HCT116 (cell line): ENCODE data around the gene ELOVL4. TPM values are rescaled to one million over a fixed set of nuclear protein-coding genes. Genes with fewer than 3 reads are reported as not detected.

Source experiments
- ATAC-seq: fragments of 200-7000 bp; cut with Tn5 transposase; 2 replicates; pipeline ENCODE4 v1.9.1; 2020; ENCODE audit warnings: mild to moderate bottlenecking, moderate library complexity
- BruUV-seq: library from RNA; stranded (reverse); fragments of 400-500 nt; replicated peaks from 2 replicates; lab custom pipeline; 2021; lab: Mats Ljungman, UMichigan
- CTCF ChIA-PET: fragments of 300-600 bp; sonication (Branson Sonifier 250); formaldehyde crosslinking; loops from one replicate; lab custom pipeline; 2021; ENCODE audit warnings: antibody characterized with exemption; lab: Charles Lee
- POLR2A ChIA-PET: fragments of 300-600, 350-600 bp; sonication (Branson Sonifier 250); formaldehyde crosslinking; loops from one replicate; lab custom pipeline; 2021; ENCODE audit warnings: antibody characterized with exemption; lab: Charles Lee
- RAD21 ChIA-PET, 2 experiments: fragments of 300-600 bp; sonication (Branson Sonifier 250); formaldehyde crosslinking; loops; one replicate each; lab custom pipeline; 2023; ENCODE audit warnings: low total read pairs in 2 of 2; ENCODE audit not compliant: uncharacterized antibody in 2 of 2, unreplicated experiment in 2 of 2, low non-redundant PET in 1 of 2; lab: Charles Lee
- DNase-seq: peaks from one replicate; pipeline ENCODE4 v3.0.0-alpha.2; 2010; ENCODE audit warnings: low read depth, low spot score
- H2AFZ ChIP-seq: fragments of 200-600 bp; shearing (Covaris generic), sonication (generic); 2 replicates; pipeline ENCODE4 v1.6.1; 2017; ENCODE audit warnings: low read depth, mixed run types, mixed read lengths, antibody characterized with exemption, low read length; ENCODE audit not compliant: poor library complexity, severe bottlenecking
- H3K27ac ChIP-seq: 2 replicates; pipeline ENCODE4 v1.5.1; 2012; ENCODE audit warnings: low read depth, low read length
- H3K27me3 ChIP-seq: fragments of 200-600 bp; sonication (generic); 2 replicates; pipeline ENCODE4 v1.6.1; 2016; ENCODE audit warnings: mixed run types, low read length, mixed read lengths; ENCODE audit not compliant: insufficient read depth
- H3K36me3 ChIP-seq, 2 experiments: fragments of 200-500 bp in 1 of 2; fragments of 200-600 bp in 1 of 2; sonication (Bioruptor generic) in 1 of 2; sonication (generic) in 1 of 2; 2 replicates each; pipeline versions ENCODE4 v1.5.1 to v1.6.1; 2014 to 2016; ENCODE audit warnings: low read length in 2 of 2, inconsistent platforms in 1 of 2, mixed read lengths in 1 of 2, mixed run types in 1 of 2; ENCODE audit not compliant: insufficient read depth in 2 of 2, control insufficient read depth in 1 of 2
- H3K4me1 ChIP-seq, 2 experiments: fragments of 200-600 bp in 1 of 2; sonication (generic) in 1 of 2; 2 replicates each; pipeline versions ENCODE4 v1.5.1 to v1.6.1; 2012 to 2017; ENCODE audit warnings: low read length in 2 of 2, inconsistent platforms in 1 of 2, mild to moderate bottlenecking in 1 of 2, mixed read lengths in 1 of 2, mixed run types in 1 of 2, moderate library complexity in 1 of 2; ENCODE audit not compliant: insufficient read depth in 2 of 2, control insufficient read depth in 1 of 2
- H3K4me2 ChIP-seq: fragments of 200-600 bp; sonication (generic); 2 replicates; pipeline ENCODE4 v1.6.1; 2017; ENCODE audit warnings: mixed run types, low read length, mixed read lengths
- H3K4me3 ChIP-seq, 2 experiments: fragments of 200-600 bp in 1 of 2; sonication (generic) in 1 of 2; replicated peaks in 1 of 2; 2 replicates each; pipeline ENCODE4 v1.5.1; 2011 to 2016; ENCODE audit warnings: low read length in 2 of 2, control low read depth in 1 of 2, low read depth in 1 of 2, mild to moderate bottlenecking in 1 of 2, mixed read lengths in 1 of 2, mixed run types in 1 of 2
- H3K79me2 ChIP-seq: fragments of 200-600 bp; sonication (generic); 2 replicates; pipeline ENCODE4 v1.6.1; 2017; ENCODE audit warnings: mild to moderate bottlenecking, mixed run types, low read length, moderate library complexity, mixed read lengths; ENCODE audit not compliant: insufficient read depth
- H3K9ac ChIP-seq: fragments of 200-600 bp; sonication (generic); 2 replicates; pipeline ENCODE4 v1.6.1; 2016; ENCODE audit warnings: low read length, mixed read lengths
- H3K9me2 ChIP-seq: fragments of 200-600 bp; sonication (generic), shearing (Covaris generic); 2 replicates; pipeline ENCODE4 v1.6.1; 2017; ENCODE audit warnings: mixed run types, mild to moderate bottlenecking, moderate library complexity; ENCODE audit not compliant: insufficient read depth
- H3K9me3 ChIP-seq, 2 experiments: fragments of 200-500 bp in 1 of 2; fragments of 200-600 bp in 1 of 2; sonication (Bioruptor generic) in 1 of 2; sonication (generic) in 1 of 2; 2 replicates each; pipeline ENCODE4 v1.6.1; 2014 to 2017; ENCODE audit warnings: low read length in 2 of 2, mixed read lengths in 2 of 2, inconsistent platforms in 1 of 2, low read depth in 1 of 2, mild to moderate bottlenecking in 1 of 2, mixed run types in 1 of 2, moderate library complexity in 1 of 2; ENCODE audit not compliant: control insufficient read depth in 1 of 2, insufficient read depth in 1 of 2
- H4K20me1 ChIP-seq: fragments of 200-600 bp; sonication (generic), shearing (Covaris generic); 2 replicates; pipeline ENCODE4 v1.6.1; 2017; ENCODE audit warnings: mixed run types, mild to moderate bottlenecking, moderate library complexity; ENCODE audit not compliant: insufficient read depth
- ATF3 ChIP-seq: IDR thresholded peaks from 2 replicates; pipeline ENCODE4 v1.6.1; 2012
- CBX3 ChIP-seq: IDR thresholded peaks from 2 replicates; pipeline ENCODE4 v1.6.1; 2012; ENCODE audit warnings: low read depth
- CEBPB ChIP-seq: IDR thresholded peaks from 2 replicates; pipeline ENCODE4 v1.6.1; 2012; ENCODE audit warnings: low read depth
- EGR1 ChIP-seq: IDR thresholded peaks from 2 replicates; pipeline ENCODE4 v1.6.1; 2012; ENCODE audit warnings: low read depth
- ELF1 ChIP-seq: IDR thresholded peaks from 2 replicates; pipeline ENCODE4 v1.6.1; 2012; ENCODE audit warnings: low read depth, borderline replicate concordance
- EZH2 ChIP-seq: fragments of 200-600 bp; sonication (generic); IDR thresholded peaks from 2 replicates; pipeline ENCODE4 v1.6.1; 2017; ENCODE audit warnings: antibody characterized with exemption, mixed run types
- FOSL1 ChIP-seq: IDR thresholded peaks from 2 replicates; pipeline ENCODE4 v1.6.1; 2012; ENCODE audit warnings: low read depth
- POLR2AphosphoS5 ChIP-seq: IDR thresholded peaks from 2 replicates; pipeline ENCODE4 v1.6.1; 2011; ENCODE audit warnings: mild to moderate bottlenecking, low read depth, low read length, moderate library complexity
- SP1 ChIP-seq: IDR thresholded peaks from 2 replicates; pipeline ENCODE4 v1.6.1; 2012; ENCODE audit warnings: low read depth
- TCF7L2 ChIP-seq: IDR thresholded peaks from 2 replicates; pipeline ENCODE4 v1.7.0; 2011; ENCODE audit warnings: borderline replicate concordance, inconsistent platforms; ENCODE audit not compliant: insufficient read depth, insufficient read length; ENCODE audit errors: extremely low read depth
- ZFX ChIP-seq: fragments of 450-650 bp; IDR thresholded peaks from 2 replicates; pipeline ENCODE4 v1.6.1; 2017
- ZNF274 ChIP-seq: fragments of 200-500 bp; sonication (Bioruptor generic); IDR thresholded peaks from 2 replicates; pipeline ENCODE4 v1.6.1; 2014; ENCODE audit warnings: mild to moderate bottlenecking, low read depth, low read length, inconsistent platforms
- intact Hi-C: fragments of 100-400 bp; cut with micrococcal nuclease; formaldehyde crosslinking; loops from 2 replicates; pipeline ENCODE4 v1.10.0; 2022
- total RNA-seq: library from RNA; stranded (reverse); gene quantifications from one replicate; pipeline ENCODE4 v1.2.1, GENCODE V29; 2021; ENCODE audit not compliant: unreplicated experiment
- TF ChIP-seq, protein P1 (sequence below), 3 experiments: fragments of 200-600 bp in 1 of 3; sonication (generic) in 1 of 3; IDR thresholded peaks in 2 of 3; conservative IDR thresholded peaks in 1 of 3; 2 replicates each; pipeline ENCODE4 v1.5.1; 2012 to 2017; ENCODE audit warnings: low read depth in 2 of 3, low read length in 2 of 3, antibody characterized with exemption in 1 of 3, borderline replicate concordance in 1 of 3, control low read depth in 1 of 3, mild to moderate bottlenecking in 1 of 3, mixed read lengths in 1 of 3, mixed run types in 1 of 3, moderate library complexity in 1 of 3; ENCODE audit not compliant: insufficient read depth in 1 of 3
- TF ChIP-seq, protein P2 (sequence below): IDR thresholded peaks from 2 replicates; pipeline ENCODE4 v1.6.1; 2011; ENCODE audit warnings: mild to moderate bottlenecking, low read length, moderate library complexity; ENCODE audit not compliant: insufficient replicate concordance; ENCODE audit errors: extremely low read depth

The ELOVL4 gene
- total RNA-seq, 1 experiment from 2014 or later = not detected

DNA sequence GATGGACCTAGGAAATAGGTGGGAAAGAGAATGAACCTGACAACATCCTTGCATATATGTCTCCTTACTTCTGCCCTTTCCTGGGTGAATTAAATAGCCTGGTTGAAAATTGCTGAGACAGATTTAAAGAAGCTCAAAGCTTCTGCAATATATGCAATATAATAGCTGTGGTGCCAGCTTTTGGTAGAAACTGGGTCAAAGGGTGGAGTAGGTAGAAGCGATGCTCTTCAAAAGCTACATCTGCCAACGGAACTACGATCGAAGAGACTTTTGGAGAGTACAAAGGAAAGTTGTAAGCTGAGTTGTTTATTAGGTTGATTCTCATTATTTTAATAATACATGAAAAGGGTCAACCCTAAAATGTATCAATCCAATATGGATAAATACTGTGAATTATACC lies 34.3 kb upstream of the ELOVL4 start:
- Histone ChIP-seq H3K9me2 (no peaks in the 10 kb centered on the region), H4K20me1 (no peaks in the 10 kb centered on the region), H3K79me2 (no peaks in the 10 kb centered on the region), H3K27me3 (no peaks in the 10 kb centered on the region), H3K4me3 (no peak overlapping the region), H3K4me1 (no peaks in the 10 kb centered on the region), H3K27ac (no peak overlapping the region), H3K36me3 (no peaks in the 10 kb centered on the region), H2AFZ (no peak overlapping the region), H3K9ac (no peak overlapping the region), H3K9me3 (no peaks in the 10 kb centered on the region), H3K4me2 (no peak overlapping the region)
- no TSS peak for BruUV-seq
- ATAC-seq (no peak), DNase-seq (no peak)
- intact Hi-C loops = no loop called here
- TF ChIP-seq SP1 = no peak
- TF ChIP-seq EZH2 = no peak
- TF ChIP-seq ZFX = no peak
- TF ChIP-seq ZNF274 = no peak
- TF ChIP-seq, protein P1, sequence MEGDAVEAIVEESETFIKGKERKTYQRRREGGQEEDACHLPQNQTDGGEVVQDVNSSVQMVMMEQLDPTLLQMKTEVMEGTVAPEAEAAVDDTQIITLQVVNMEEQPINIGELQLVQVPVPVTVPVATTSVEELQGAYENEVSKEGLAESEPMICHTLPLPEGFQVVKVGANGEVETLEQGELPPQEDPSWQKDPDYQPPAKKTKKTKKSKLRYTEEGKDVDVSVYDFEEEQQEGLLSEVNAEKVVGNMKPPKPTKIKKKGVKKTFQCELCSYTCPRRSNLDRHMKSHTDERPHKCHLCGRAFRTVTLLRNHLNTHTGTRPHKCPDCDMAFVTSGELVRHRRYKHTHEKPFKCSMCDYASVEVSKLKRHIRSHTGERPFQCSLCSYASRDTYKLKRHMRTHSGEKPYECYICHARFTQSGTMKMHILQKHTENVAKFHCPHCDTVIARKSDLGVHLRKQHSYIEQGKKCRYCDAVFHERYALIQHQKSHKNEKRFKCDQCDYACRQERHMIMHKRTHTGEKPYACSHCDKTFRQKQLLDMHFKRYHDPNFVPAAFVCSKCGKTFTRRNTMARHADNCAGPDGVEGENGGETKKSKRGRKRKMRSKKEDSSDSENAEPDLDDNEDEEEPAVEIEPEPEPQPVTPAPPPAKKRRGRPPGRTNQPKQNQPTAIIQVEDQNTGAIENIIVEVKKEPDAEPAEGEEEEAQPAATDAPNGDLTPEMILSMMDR (IDR thresholded peaks at IDR 0.05 in 2 of 3, conservative IDR thresholded peaks at IDR 0.05 in 1 of 3; ENCODE audit: borderline replicate concordance in 1 of 3, insufficient read depth in 1 of 3, low read depth in 2 of 3, low read length in 2 of 3) = no peak
- TF ChIP-seq FOSL1 = no peak
- TF ChIP-seq ELF1 = no peak
- TF ChIP-seq ATF3 = no peak
- ChIA-PET POLR2A (no interaction called here), CTCF (interaction anchor here (0.7 kb wide), 2 partner anchors 32 to 414 kb away, joined by 3 read pairs; no protein-coding TSS in a partner anchor), RAD21 (no interaction called here)

DNA sequence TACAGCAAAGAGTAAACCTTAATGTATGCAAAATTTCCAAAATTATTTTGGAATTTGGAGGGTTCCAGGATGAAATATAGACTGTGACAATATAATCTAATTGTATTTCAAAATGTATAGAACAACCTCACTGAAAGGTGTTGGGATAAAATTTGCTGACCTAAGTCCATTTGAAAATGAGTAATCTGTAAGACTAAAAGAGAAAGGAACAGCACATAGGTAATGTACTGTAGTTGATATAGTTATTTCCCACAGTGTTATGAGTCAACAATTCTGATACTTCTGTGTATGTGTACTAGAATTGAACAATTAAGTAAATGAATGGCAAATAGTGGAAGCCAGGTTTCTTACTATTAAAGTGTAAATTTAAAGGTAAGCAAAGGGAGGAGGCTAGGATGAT lies 23.8 kb upstream of the ELOVL4 start:
- ChIA-PET POLR2A (no interaction called here), CTCF (no interaction called here), RAD21 (no interaction called here)
- H3K4me2 ChIP-seq = no peak overlapping the region
- H4K20me1 ChIP-seq = no peaks in the 10 kb centered on the region
- no TSS peak for BruUV-seq
- H3K79me2 ChIP-seq = no peaks in the 10 kb centered on the region
- no peak for DNase-seq
- H3K9me2 ChIP-seq = no peaks in the 10 kb centered on the region
- H3K4me1 ChIP-seq = no peaks in the 10 kb centered on the region
- no peak overlapping the region for H3K9ac ChIP-seq
- no peak for ATAC-seq
- H3K27ac ChIP-seq = no peak overlapping the region
- H3K36me3 ChIP-seq = no peaks in the 10 kb centered on the region
- no peaks in the 10 kb centered on the region for H3K9me3 ChIP-seq
- H3K4me3 ChIP-seq = no peak overlapping the region
- H3K27me3 ChIP-seq = no peaks in the 10 kb centered on the region
- no peak overlapping the region for H2AFZ ChIP-seq
- intact Hi-C loops = no loop called here
- TF ChIP-seq TCF7L2 (no peak), ZFX (no peak), CEBPB (no peak), EZH2 (no peak), CBX3 (no peak), POLR2AphosphoS5 (no peak), EGR1 (no peak)
- TF ChIP-seq, protein P2, sequence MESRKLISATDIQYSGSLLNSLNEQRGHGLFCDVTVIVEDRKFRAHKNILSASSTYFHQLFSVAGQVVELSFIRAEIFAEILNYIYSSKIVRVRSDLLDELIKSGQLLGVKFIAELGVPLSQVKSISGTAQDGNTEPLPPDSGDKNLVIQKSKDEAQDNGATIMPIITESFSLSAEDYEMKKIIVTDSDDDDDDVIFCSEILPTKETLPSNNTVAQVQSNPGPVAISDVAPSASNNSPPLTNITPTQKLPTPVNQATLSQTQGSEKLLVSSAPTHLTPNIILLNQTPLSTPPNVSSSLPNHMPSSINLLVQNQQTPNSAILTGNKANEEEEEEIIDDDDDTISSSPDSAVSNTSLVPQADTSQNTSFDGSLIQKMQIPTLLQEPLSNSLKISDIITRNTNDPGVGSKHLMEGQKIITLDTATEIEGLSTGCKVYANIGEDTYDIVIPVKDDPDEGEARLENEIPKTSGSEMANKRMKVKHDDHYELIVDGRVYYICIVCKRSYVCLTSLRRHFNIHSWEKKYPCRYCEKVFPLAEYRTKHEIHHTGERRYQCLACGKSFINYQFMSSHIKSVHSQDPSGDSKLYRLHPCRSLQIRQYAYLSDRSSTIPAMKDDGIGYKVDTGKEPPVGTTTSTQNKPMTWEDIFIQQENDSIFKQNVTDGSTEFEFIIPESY = no peak
- TF ChIP-seq, protein P1 (IDR thresholded peaks at IDR 0.05 in 2 of 3, conservative IDR thresholded peaks at IDR 0.05 in 1 of 3; ENCODE audit: borderline replicate concordance in 1 of 3, insufficient read depth in 1 of 3, low read depth in 2 of 3, low read length in 2 of 3) = no peak
